Stimulated activated CD4-positive, alpha-beta T cell treated with anti-CD3 and anti-CD28 coated beads, Interleukin-2, amount 100 ng/mL, for 4 hours (primary cell): ENCODE results near the gene PRR9.
"Not testable (repeated sequence)": the region's sequence is repeated elsewhere in the genome, so short reads cannot be mapped to it uniquely, and the experiment has no call there.

Experiments
- DNase-seq: peaks from one replicate; pipeline ENCODE4 v3.0.0-alpha.2; 2020; ENCODE audit warnings: low read depth

Gene PRR9

GRCh38 chr1:153229076-153229829 lies 11.9 kb downstream of the PRR9 start:
- not testable (repeated sequence) for DNase-seq

GRCh38 chr1:153231363-153231762 lies 14.0 kb downstream of the PRR9 start:
- no peak for DNase-seq

DNA sequence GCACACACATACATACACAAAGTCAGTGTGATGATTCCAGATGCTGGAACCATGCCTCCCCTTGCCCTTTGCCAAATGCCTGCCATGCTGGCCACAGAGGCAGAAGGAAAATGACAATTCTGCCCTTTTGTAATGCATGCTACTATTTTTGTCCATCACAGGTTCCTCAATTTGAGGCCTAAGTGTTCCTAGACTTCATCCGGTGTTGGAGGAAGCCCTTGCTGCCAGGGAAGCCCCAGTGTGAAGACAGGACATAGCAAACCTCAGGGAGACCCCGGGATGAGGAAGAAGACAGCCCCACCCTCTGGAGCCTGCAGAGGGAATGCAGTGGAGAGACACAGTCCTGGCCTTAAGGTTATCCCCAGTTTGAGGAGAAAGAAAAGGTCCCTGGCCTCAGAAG lies 14.4 kb downstream of the PRR9 start:
- no peak for DNase-seq

DNA sequence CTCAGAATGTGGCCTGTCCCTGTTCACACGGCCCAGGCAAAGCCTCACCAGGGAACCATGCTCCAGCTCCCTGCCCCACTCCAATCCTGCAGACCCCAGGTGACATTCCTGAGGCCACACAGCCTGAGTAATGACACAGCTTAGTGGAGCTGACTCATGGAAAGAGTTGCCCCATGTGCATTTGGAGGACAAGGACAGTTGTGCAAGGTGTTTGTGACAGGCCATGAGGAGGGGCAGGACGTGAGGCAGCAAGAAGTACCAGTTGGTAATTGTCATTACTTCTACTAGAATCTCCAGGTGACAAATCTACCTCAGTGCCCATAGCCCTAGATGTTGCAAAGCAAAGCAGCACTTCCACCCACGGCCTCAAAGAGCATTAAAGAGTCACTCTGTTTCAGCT lies 15.2 kb downstream of the PRR9 start:
- no peak for DNase-seq

GRCh38 chr1:153233448-153233847 lies 16.1 kb downstream of the PRR9 start:
- DNase-seq: no peak

GRCh38 chr1:153238527-153238926 lies 21.1 kb downstream of the PRR9 start:
- DNase-seq: no peak

DNA sequence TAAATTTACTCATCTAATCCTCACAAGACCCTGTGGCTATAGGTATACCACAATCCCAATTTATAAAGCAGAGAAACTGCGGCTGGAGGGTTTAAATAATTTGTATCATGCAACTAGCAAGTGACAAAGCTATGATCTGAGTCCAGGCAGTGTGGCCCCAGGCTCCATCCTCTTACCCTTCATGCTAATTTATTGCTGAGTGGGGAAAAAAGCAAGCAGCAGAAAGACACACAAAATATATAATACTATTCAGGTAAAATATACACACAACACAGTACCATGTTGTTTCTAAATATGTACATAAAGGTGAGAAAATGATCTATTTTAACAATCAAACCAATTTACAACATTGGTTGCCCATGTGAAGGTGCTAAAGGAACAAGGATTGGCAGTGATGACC lies 24.8 kb downstream of the PRR9 start:
- DNase-seq: no peak

DNA sequence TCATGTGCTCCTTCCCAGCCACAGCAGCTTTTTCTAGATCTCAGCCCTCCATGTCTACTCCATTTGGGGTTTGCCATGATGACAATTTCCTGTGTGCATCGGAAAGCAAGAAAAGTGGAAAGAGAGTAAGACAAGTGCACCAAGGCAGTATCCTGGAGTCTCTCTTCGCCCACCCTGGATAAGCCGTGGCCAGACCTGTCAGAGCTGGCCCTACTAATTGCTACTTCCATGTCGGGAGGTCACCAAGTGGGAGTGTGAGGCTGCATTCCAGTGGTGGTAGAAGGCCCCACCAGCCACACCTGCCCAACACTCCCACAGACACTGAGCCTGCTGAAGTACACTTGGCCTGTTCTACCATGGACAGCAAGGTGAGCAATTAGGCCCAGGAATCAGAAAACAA lies 28.1 kb downstream of the PRR9 start:
- no peak for DNase-seq

GRCh38 chr1:153246018-153246417 lies 28.6 kb downstream of the PRR9 start:
- no peak for DNase-seq

- DNase-seq: no peak
Observed at GRCh38 chr1:153246825-153247224, 29.4 kb downstream of the PRR9 start.

GRCh38 chr1:153248176-153248879 lies 30.9 kb downstream of the PRR9 start:
- DNase-seq: no peak

DNA sequence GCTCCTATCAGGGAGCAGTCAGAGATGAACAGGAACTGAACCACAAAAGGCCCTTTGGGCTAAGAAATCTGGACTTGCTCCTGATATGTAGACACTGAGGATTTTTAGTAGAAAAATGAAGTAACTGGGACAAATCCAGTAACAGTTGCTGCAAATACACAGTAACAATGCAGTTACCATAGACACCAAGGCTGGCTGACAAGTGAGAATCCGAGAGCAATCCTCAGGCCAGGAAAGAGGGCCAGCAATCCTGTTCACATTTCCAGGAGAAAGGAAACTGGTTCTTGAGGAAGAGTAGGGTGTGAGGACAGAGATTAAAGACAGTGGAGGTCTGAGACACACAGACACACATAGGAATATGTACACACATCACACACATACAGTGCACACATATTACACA lies 32.8 kb downstream of the PRR9 start:
- DNase-seq: no peak

DNA sequence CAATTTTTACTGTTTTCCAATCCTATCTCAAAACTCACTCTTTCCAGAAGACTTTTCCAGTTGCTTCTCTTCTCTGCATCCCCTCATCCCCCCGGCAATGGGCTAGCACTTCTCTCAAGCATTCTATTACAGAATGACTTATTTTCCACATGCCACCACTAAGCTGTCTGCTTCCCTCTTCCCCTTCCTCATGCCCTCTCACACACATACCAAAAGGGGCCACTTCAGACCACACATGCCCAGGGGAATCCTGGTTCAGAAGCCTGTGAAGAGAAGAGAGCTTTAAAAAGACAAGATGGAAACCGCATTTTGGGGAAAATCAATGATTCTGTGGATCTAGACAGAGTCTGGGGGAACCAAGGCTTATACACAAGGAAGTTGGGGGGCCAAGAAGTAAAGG lies 33.7 kb downstream of the PRR9 start:
- no peak for DNase-seq

DNA sequence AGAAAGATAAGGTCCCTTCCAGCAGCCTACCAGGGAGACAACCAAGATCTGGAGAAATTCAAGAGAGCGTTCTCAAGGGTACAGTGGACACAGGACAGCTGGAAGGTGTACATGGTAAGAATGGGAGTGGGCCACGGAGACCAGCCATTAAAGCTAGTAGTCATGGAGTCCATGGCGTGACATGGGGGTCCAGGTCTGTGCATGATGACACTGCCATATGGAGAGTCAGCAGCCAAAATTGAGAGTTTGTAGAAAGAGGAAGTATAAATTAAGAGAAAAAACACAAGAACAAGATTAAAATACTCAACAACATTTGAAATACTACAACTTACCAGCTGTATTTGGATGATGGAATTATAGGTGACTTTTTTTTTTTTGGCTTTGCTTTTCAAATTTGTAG lies 34.2 kb downstream of the PRR9 start:
- DNase-seq: no peak

DNA sequence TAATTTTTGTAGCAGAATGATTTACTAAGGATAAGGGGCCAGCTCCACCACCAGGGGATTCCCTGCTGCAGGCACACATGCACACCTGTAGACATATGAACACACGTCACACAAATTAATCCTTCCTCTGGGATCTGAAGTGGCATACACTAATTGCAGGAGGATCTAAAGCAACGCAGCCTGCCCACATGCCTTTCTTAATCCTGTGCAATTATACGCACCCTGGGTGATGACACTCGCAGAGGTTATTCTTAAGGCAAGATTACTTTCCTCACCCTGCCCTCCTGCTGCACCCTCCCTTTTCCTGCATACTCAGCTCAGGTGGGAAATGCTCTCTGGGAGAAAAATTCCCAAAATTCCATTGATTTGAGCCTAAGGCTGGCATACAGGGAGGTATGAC lies 34.6 kb downstream of the PRR9 start:
- no peak for DNase-seq

DNA sequence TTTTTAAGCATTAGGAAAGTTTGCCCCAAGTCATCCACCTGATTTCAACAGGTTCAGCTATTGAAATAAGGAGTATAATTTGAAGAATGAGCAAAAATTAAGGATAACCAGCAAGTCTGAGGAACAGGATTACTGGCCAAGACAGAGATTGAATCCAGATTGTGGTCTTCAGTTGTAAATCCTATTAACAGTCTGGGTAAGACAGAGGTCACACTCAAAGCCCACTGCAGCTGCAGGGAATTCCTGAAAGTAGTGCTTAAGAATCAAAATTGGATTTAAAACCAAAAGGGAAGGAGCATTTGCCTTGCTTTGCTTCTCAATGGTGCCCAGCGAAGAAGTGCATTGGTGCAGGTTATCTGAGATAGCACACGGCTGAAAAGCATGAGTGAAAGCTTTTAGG lies 35.7 kb downstream of the PRR9 start:
- no peak for DNase-seq

DNA sequence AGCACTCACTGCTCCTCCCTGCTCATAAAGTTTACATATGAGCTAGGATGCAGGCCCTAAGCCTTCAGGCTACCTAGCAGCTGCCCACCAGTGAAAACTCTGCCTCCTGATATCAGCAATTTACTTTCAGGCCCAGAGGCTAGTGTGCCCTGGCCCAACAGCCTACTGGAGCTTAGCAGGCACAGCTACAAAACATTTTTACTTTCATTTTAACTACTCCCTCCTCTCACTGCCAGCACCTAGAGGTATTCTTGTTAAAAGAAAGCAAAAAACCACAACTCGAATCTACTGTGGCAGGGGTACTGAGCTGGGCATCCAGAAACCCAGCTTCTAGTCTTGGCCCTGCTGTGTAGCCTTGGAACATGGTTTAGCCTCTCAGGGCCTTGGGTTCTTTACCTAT lies 36.3 kb downstream of the PRR9 start:
- no peak for DNase-seq

- DNase-seq: no peak
Observed at GRCh38 chr1:153259387-153259786, 42.0 kb downstream of the PRR9 start, which contains the start of gene LORICRIN. TSS of gene LORICRIN (plus strand) at chr1:153259687. CDS start at chr1:153260950, 1,263 bp downstream.

- DNase-seq: no peak
Observed at GRCh38 chr1:153260585-153261280, 43.3 kb downstream of the PRR9 start.

- DNase-seq: peak; percentile 20
Observed at GRCh38 chr1:153261281-153262069, 44.1 kb downstream of the PRR9 start.

GRCh38 chr1:153262070-153262366 lies 44.6 kb downstream of the PRR9 start:
- DNase-seq: no peak

DNA sequence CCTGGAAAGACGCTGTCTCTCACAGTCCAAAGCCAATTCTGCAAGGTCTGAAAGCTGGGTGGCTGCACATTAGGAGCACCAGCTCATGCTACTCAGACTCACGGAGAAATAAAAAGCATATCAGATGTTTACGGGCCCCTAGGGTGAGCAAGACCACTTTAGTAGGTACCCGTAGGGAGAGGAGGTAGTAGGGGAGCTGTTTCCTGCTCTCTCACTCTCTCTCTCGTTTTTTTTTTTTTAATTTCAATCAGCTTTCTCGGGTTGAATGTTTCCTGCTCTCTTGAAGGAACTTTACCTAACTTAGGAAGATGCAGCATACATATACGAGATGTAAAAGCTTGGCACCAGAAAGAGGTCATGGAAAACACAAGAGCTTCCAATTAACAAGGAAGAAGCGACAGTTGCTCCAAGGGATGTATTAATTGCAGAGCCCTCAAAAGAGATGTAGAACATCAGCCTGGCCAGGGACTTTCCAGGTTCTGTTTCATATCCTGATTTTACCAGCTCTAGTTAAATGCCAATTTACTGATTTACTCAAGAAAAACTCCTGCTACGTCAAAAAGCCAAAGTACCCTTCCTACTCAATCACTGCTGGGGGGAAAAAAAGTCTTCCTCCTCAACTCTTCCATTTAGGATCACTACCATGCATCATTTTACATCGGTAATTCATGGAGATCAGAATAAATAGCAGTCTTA lies 45.2 kb downstream of the PRR9 start:
- no peak for DNase-seq
